Tibial nerve (tissue), 3 donors: Measurements from ENCODE around the gene ZBTB17.

ENCODE experiments used
- POLR2A ChIP-seq, 2 donors: fragments of 450-650 bp; IDR thresholded peaks; one replicate each; pipeline ENCODE4 v1.6.1; 2017; ENCODE audit warnings: antibody characterized with exemption in 2 of 2, mild to moderate bottlenecking in 2 of 2, moderate library complexity in 2 of 2
- TF ChIP-seq, protein P1 (sequence below), 5 experiments: fragments of 200-600 bp in 3 of 5; fragments of 450-650 bp in 2 of 5; sonication (generic) in 3 of 5; IDR thresholded peaks; one replicate each; pipeline ENCODE4 v1.5.1; 2016 to 2019; ENCODE audit warnings: antibody characterized with exemption in 5 of 5, mild to moderate bottlenecking in 3 of 5, moderate library complexity in 2 of 5

DNA sequence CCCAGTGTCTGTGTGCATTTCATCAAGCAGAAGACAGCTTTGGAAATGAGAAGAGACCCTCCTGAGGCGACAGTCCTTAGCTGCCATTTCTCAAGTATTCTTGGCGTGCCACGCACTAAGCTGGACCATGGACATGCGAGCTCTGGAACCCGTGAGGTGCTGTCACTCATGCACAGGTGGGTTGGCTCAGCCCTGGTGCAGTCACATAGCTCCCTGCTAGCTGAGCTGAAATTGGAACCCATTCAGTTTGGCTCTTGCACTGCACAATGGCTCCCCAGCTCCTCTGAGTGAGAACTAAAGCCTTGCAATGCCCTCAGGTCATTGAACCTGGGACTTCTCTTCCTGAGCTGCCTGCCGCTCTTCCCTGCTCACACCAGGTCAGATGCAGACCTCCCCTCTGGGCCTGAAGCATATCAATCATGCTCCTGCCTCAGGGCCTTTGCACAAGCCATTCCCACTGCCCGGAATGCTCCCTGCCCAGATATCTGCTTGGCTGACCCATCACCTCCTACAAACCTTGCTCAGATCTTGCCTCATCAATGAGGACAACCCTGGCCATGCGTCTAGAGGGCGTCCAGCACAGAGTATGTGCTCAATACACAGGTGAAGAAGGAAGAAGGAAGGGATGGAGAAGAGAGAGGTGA lies 21.9 kb upstream of the ZBTB17 start:
- no peak for TF ChIP-seq POLR2A (IDR thresholded peaks at IDR 0.05)
- TF ChIP-seq, protein P1, sequence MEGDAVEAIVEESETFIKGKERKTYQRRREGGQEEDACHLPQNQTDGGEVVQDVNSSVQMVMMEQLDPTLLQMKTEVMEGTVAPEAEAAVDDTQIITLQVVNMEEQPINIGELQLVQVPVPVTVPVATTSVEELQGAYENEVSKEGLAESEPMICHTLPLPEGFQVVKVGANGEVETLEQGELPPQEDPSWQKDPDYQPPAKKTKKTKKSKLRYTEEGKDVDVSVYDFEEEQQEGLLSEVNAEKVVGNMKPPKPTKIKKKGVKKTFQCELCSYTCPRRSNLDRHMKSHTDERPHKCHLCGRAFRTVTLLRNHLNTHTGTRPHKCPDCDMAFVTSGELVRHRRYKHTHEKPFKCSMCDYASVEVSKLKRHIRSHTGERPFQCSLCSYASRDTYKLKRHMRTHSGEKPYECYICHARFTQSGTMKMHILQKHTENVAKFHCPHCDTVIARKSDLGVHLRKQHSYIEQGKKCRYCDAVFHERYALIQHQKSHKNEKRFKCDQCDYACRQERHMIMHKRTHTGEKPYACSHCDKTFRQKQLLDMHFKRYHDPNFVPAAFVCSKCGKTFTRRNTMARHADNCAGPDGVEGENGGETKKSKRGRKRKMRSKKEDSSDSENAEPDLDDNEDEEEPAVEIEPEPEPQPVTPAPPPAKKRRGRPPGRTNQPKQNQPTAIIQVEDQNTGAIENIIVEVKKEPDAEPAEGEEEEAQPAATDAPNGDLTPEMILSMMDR (IDR thresholded peaks at IDR 0.05) = no peak
